Measurements from ENCODE around the gene TRPC4AP. TPM values are rescaled to one million over a fixed set of nuclear protein-coding genes. Genes with fewer than 3 reads are reported as not detected.

Gene TRPC4AP
- polyA plus RNA-seq, 2 of the 4 experiments (the other 2 are of a cell fraction) = 51.4 to 55.3 TPM

DNA sequence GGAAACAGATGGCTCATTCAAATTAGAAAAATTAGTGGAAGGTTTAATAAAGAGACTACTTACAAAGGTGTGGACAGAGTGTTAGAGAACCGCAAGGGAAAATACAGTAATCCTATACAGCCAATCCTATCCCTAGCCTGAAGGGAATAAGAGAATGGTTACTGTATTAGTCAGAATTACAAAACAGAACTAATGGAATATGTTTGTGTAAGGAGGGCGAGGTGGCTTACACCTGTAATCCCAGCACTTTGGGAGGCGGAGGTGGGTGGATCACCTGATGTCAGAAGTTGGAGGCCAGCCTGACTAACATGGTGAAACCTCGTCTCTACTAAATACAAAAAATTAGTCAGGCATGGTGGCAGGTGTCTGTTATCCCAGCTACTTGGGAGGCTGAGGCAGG is 16.3 kb upstream of the TRPC4AP start:
- DNase-seq (ENCODE audit: low read depth in 1 of 2, low spot score in 1 of 2) (no peak), FAIRE-seq (no peak), ATAC-seq (no peak)
- Histone ChIP-seq H3K4me2 (no peak overlapping the region), H3K9me3 (no peaks in the 10 kb centered on the region), H3K4me3 (no peak overlapping the region), H3K27ac (no peak overlapping the region), H3K4me1 (peaks cover 5% of the 10 kb centered on the region; the same call in 1 of the 3 replicates)
- CTCF ChIA-PET = interaction anchor here (0.7 to 6.0 kb wide), 4 partner anchors 13 to 274 kb away, joined by 3 to 41 read pairs (median 3); no protein-coding TSS in a partner anchor
- TF ChIP-seq MYC (IDR thresholded peaks at IDR 0.05; ENCODE audit: borderline replicate concordance, low read length) = no peak
- TF ChIP-seq ESRRA (IDR thresholded peaks at IDR 0.05; ENCODE audit: borderline replicate concordance, low read length) = no peak
- TF ChIP-seq, protein P1, sequence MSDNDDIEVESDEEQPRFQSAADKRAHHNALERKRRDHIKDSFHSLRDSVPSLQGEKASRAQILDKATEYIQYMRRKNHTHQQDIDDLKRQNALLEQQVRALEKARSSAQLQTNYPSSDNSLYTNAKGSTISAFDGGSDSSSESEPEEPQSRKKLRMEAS (IDR thresholded peaks at IDR 0.05) = no peak
- no peak for TF ChIP-seq HMGXB4 (CRISPR knock-in tag; IDR thresholded peaks at IDR 0.05; ENCODE audit: borderline replicate concordance)
- TF ChIP-seq KDM5A (IDR thresholded peaks at IDR 0.05) = no peak
- TF ChIP-seq PBX3 (IDR thresholded peaks at IDR 0.05) = no peak
- TF ChIP-seq POLR2AphosphoS2 (conservative IDR thresholded peaks at IDR 0.05; ENCODE audit: low read length) = no peak
- TF ChIP-seq FOXS1 (CRISPR knock-in tag; IDR thresholded peaks at IDR 0.05) = no peak
- TF ChIP-seq, protein P2, sequence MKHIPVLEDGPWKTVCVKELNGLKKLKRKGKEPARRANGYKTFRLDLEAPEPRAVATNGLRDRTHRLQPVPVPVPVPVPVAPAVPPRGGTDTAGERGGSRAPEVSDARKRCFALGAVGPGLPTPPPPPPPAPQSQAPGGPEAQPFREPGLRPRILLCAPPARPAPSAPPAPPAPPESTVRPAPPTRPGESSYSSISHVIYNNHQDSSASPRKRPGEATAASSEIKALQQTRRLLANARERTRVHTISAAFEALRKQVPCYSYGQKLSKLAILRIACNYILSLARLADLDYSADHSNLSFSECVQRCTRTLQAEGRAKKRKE (CRISPR knock-in tag; IDR thresholded peaks at IDR 0.05; ENCODE audit: low read depth) = no peak
- 80% methylated on average over 4 of the region's 4 CpGs for WGBS (ENCODE audit: missing lambda C conversion rate)
- POLR2A ChIA-PET = no interaction called here

DNA sequence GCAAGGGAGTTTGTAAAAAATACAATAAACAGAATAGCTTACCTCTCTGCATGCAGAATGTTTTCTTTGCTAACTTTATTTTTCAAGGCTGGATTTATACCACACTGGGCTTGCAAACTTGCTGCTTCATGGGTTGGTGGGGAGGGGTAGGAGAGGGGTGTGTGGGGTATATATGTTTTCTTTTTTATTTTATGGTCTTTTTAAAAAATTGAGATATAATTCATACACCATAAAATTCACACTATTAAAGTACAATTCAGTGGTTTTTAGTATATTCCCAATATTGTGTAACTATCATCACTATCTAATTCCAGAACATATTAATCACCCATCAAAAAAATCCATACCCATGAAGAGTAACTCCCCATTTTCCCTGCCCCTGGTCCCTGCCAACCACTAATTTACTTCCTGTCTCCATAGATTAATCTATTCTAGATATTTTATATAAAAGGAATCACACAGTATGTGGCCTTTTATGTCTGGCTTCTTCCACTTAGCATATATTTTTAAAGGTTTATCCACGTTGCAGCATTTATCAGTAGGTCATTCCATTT is 14.3 kb upstream of the TRPC4AP start:
- no peak for FAIRE-seq
- no peak for ATAC-seq
- POLR2A ChIA-PET = no interaction called here
- H3K9me3 ChIP-seq = no peaks in the 10 kb centered on the region
- H3K27ac ChIP-seq = no peak overlapping the region
- no peak for DNase-seq (ENCODE audit: low read depth in 1 of 2, low spot score in 1 of 2)
- H3K4me3 ChIP-seq = no peak overlapping the region
- peaks cover 5% of the 10 kb centered on the region; the same call in 1 of the 3 replicates for H3K4me1 ChIP-seq
- CTCF ChIA-PET = interaction anchor here (1.1 to 6.0 kb wide), 3 partner anchors 11 to 38 kb away, joined by 3 to 41 read pairs (median 3); no protein-coding TSS in a partner anchor
- TF ChIP-seq, protein P3, sequence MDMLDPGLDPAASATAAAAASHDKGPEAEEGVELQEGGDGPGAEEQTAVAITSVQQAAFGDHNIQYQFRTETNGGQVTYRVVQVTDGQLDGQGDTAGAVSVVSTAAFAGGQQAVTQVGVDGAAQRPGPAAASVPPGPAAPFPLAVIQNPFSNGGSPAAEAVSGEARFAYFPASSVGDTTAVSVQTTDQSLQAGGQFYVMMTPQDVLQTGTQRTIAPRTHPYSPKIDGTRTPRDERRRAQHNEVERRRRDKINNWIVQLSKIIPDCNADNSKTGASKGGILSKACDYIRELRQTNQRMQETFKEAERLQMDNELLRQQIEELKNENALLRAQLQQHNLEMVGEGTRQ (IDR thresholded peaks at IDR 0.05) = no peak
- TF ChIP-seq RCOR1 (IDR thresholded peaks at IDR 0.05; ENCODE audit: low read depth, low read length) (no peak), RFX5 (IDR thresholded peaks at IDR 0.05) (no peak), TFCP2L1 (CRISPR knock-in tag; IDR thresholded peaks at IDR 0.05) (no peak), ESRRA (IDR thresholded peaks at IDR 0.05; ENCODE audit: borderline replicate concordance, low read length) (no peak), FOXS1 (CRISPR knock-in tag; IDR thresholded peaks at IDR 0.05) (no peak), SREBF2 (IDR thresholded peaks at IDR 0.05) (no peak), FOSB (CRISPR knock-in tag; IDR thresholded peaks at IDR 0.05) (no peak), CTCF (IDR thresholded peaks at IDR 0.05) (no peak), ZSCAN20 (CRISPR knock-in tag; IDR thresholded peaks at IDR 0.05) (no peak), GATA3 (IDR thresholded peaks at IDR 0.05; ENCODE audit: borderline replicate concordance) (no peak), NR3C1 (IDR thresholded peaks at IDR 0.05) (no peak), PBX3 (IDR thresholded peaks at IDR 0.05) (no peak), BHLHE40 (IDR thresholded peaks at IDR 0.05; ENCODE audit: low read depth, low read length) (no peak), MAZ (IDR thresholded peaks at IDR 0.05; ENCODE audit: borderline replicate concordance, low read depth, low read length) (no peak), NPAS2 (CRISPR knock-in tag; IDR thresholded peaks at IDR 0.05; ENCODE audit: borderline replicate concordance) (no peak)
- TF ChIP-seq, protein P4, sequence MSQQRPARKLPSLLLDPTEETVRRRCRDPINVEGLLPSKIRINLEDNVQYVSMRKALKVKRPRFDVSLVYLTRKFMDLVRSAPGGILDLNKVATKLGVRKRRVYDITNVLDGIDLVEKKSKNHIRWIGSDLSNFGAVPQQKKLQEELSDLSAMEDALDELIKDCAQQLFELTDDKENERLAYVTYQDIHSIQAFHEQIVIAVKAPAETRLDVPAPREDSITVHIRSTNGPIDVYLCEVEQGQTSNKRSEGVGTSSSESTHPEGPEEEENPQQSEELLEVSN (IDR thresholded peaks at IDR 0.05; ENCODE audit: borderline replicate concordance, low read depth) = no peak
- TF ChIP-seq, protein P2 (CRISPR knock-in tag; IDR thresholded peaks at IDR 0.05; ENCODE audit: low read depth) = no peak
- no peak overlapping the region for H3K4me2 ChIP-seq
- WGBS (ENCODE audit: missing lambda C conversion rate) = 88% methylated on average over 1 of the region's 1 CpG
